ENCODE results near the gene CNTNAP4.

Gene CNTNAP4

DNA sequence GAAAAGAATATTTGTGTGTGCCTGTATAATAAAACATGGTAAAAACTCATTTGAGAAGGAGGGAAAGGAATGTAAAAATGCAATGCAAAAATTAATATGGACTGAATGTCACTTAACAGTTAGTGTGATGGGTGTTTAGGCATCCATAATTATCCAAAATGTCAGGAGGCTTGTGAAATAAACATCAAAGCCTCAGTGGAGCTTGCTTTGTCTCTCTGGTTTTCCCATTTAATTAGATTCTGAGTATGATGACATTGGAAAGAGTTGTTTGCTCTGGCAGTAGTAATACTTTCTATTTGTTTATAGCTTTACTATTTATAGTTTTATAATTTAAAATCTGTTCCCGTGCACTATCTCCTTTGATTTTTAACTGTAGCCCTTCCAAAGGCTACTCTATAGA lies 51.9 kb downstream of the CNTNAP4 start:
- CTCF ChIA-PET = no interaction called here
- TF ChIP-seq, protein P1, sequence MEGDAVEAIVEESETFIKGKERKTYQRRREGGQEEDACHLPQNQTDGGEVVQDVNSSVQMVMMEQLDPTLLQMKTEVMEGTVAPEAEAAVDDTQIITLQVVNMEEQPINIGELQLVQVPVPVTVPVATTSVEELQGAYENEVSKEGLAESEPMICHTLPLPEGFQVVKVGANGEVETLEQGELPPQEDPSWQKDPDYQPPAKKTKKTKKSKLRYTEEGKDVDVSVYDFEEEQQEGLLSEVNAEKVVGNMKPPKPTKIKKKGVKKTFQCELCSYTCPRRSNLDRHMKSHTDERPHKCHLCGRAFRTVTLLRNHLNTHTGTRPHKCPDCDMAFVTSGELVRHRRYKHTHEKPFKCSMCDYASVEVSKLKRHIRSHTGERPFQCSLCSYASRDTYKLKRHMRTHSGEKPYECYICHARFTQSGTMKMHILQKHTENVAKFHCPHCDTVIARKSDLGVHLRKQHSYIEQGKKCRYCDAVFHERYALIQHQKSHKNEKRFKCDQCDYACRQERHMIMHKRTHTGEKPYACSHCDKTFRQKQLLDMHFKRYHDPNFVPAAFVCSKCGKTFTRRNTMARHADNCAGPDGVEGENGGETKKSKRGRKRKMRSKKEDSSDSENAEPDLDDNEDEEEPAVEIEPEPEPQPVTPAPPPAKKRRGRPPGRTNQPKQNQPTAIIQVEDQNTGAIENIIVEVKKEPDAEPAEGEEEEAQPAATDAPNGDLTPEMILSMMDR (IDR thresholded peaks at IDR 0.05; ENCODE audit: insufficient read depth, low read length, missing control alignments) = no peak
- DNase-seq (ENCODE audit: low read depth, low spot score) = no peak
- POLR2A ChIA-PET = no interaction called here
- H3K4me3 ChIP-seq (ENCODE audit: low read depth, low read length) = no peak overlapping the region

DNA sequence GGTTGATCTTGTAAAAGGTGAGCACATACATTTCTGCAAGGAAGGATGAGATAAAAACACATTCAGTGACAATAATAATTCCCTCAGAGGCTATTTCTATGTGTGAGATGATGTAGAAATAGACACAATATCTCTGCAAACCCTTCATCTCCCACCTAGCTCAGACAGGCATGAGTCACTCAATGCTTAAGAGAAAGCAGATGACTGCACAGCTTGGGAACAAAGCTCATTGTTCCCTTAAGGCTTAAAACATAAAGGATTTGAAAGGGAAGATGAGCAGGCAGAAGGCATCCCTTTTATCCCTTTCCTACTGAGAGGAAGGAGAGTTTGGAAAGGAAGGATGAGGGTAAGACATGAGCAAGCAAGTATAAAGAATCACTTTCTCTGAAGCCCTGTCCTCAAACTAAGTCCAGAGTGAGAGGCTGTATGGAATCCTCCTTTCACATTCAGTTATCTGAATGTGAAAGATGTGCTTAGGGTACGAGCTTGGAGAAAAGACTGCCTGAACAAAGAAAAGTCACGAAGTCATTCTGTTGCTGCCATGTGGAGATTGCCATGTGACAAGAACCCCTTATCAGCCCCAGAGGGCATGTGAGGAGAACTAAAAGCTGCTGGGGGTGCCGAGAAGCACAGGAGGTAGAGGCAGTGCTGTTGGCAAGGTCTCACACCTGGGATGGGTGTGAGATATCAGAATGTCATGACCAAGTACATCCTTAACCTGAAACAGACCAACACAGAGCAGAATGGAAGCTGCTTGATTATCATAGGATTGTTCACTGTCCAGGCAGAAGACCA lies 58.2 kb downstream of the CNTNAP4 start:
- CTCF ChIA-PET = no interaction called here
- H3K4me3 ChIP-seq (ENCODE audit: low read depth, low read length) = no peak overlapping the region
- POLR2A ChIA-PET = no interaction called here
- TF ChIP-seq, protein P1 (IDR thresholded peaks at IDR 0.05; ENCODE audit: insufficient read depth, low read length, missing control alignments) = no peak
- no peak for DNase-seq (ENCODE audit: low read depth, low spot score)

DNA sequence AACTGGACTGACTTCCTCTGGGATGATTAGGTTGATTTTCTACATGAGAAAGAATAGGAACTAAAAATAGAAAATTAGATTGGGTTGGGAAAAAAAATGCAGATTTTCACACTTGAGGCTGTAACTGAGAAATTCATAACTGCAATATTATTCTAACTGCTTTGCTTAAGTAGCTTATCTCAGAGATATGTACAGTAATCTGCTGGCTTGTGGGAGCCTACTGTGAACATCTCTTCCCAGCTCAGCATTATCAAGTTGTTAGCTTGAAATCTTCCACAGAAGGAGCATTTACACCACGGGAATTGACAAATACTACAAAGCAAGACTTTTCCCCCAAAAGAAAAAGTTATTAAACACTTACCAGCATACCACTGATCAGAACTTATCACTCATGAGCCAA lies 58.9 kb downstream of the CNTNAP4 start:
- ChIA-PET CTCF (no interaction called here), POLR2A (no interaction called here)
- H3K4me3 ChIP-seq (ENCODE audit: low read depth, low read length) = no peak overlapping the region
- TF ChIP-seq, protein P1 (IDR thresholded peaks at IDR 0.05; ENCODE audit: insufficient read depth, low read length, missing control alignments) = no peak
- DNase-seq (ENCODE audit: low read depth, low spot score) = no peak

- TF ChIP-seq, protein P1 (IDR thresholded peaks at IDR 0.05; ENCODE audit: insufficient read depth, low read length, missing control alignments) = no peak
- POLR2A ChIA-PET = no interaction called here
- CTCF ChIA-PET = no interaction called here
- H3K4me3 ChIP-seq (ENCODE audit: low read depth, low read length) = no peak overlapping the region
- DNase-seq (ENCODE audit: low read depth, low spot score) = no peak
These were observed 61.3 kb downstream of the CNTNAP4 start for GRCh38 chr16:76338472-76338871.

DNA sequence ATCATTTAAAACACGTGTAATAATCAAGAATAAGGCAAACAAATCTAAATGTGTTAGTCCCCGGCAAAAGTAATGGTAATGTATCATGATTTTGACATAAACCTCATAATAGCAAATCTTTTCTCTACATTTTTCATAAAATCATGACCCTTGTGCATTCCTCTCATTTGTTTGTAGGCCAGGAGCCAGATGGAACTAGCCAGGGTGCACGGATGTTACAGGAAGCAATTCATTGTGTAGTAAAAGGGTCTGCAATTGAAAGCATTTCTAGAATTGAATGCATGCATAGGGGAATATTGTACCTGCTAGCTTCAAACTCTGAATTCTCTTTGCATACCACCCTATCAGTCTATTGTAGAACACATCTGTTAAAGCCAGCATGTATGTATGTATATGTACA lies 66.6 kb downstream of the CNTNAP4 start:
- ChIA-PET CTCF (no interaction called here), POLR2A (no interaction called here)
- TF ChIP-seq, protein P1 (IDR thresholded peaks at IDR 0.05; ENCODE audit: insufficient read depth, low read length, missing control alignments) = no peak
- no peak for DNase-seq (ENCODE audit: low read depth, low spot score)
- no peak overlapping the region for H3K4me3 ChIP-seq (ENCODE audit: low read depth, low read length)

- CTCF ChIA-PET = no interaction called here
- POLR2A ChIA-PET = no interaction called here
- no peak overlapping the region for H3K4me3 ChIP-seq (ENCODE audit: low read depth, low read length)
These were observed 68.0 kb downstream of the CNTNAP4 start for GRCh38 chr16:76345163-76345661.

More at GRCh38 chr16:76345163-76345661, 68.0 kb downstream of the CNTNAP4 start:
- DNase-seq (ENCODE audit: low read depth, low spot score) = no peak
- TF ChIP-seq, protein P1 (IDR thresholded peaks at IDR 0.05; ENCODE audit: insufficient read depth, low read length, missing control alignments) = no peak
